Activated CD8-positive, alpha-beta memory T cell treated with anti-CD3 and anti-CD28 coated beads, Interleukin-2, amount 50 U/mL, for 1 hour (primary cell): ENCODE data around the gene ELF1.
A peak's percentile ranks its signal among the peaks of the same experiment; 100 is the strongest.

Experiments
- DNase-seq: peaks from one replicate; pipeline ENCODE4 v3.0.0-alpha.2; 2020; ENCODE audit errors: extremely low read depth

ELF1 gene

GRCh38 chr13:41019011-41019487, at the start of gene ELF1:
Gene ELF1, minus strand, starts transcription at chr13:41019316. Its CDS starts 37,262 bp downstream, at chr13:40982054.
- peak; percentile 46 for DNase-seq

GRCh38 chr13:41065078-41065477, 46.0 kb upstream of the ELF1 start:
- no peak for DNase-seq

- DNase-seq, result no peak
Observed at GRCh38 chr13:41064493-41064892, 45.4 kb upstream of the ELF1 start.

- DNase-seq, result no peak
Observed at GRCh38 chr13:41061914-41062837, 43.1 kb upstream of the ELF1 start.

GRCh38 chr13:41061075-41061913, 42.2 kb upstream of the ELF1 start, which contains the start of gene WBP4:
Gene WBP4, plus strand, starts transcription at chr13:41061509. Its CDS starts 165 bp downstream, at chr13:41061674.
- DNase-seq, result peak; percentile 75

GRCh38 chr13:41060724-41061074, 41.6 kb upstream of the ELF1 start:
- DNase-seq, result peak; percentile 71

GRCh38 chr13:41060082-41060723, 41.1 kb upstream of the ELF1 start:
- peak; percentile 17 for DNase-seq

GRCh38 chr13:41059456-41060081, 40.5 kb upstream of the ELF1 start:
- DNase-seq, result no peak

- DNase-seq, result no peak
Observed at GRCh38 chr13:41058295-41059070, 39.4 kb upstream of the ELF1 start.

GRCh38 chr13:41056826-41057711, 38.0 kb upstream of the ELF1 start:
- DNase-seq, result no peak

GRCh38 chr13:41056194-41056593, 37.1 kb upstream of the ELF1 start:
- no peak for DNase-seq

- no peak for DNase-seq
Observed at GRCh38 chr13:41054919-41055619, 36.0 kb upstream of the ELF1 start.

GRCh38 chr13:41054212-41054877, 35.2 kb upstream of the ELF1 start:
- DNase-seq, result peak; percentile 26

- no peak for DNase-seq
Observed at GRCh38 chr13:41053384-41053826, 34.3 kb upstream of the ELF1 start.

- DNase-seq, result no peak
Observed at GRCh38 chr13:41052441-41052840, 33.3 kb upstream of the ELF1 start.

GRCh38 chr13:41049480-41050440, 30.6 kb upstream of the ELF1 start:
- DNase-seq, result no peak

GRCh38 chr13:41048640-41049039, 29.5 kb upstream of the ELF1 start:
- DNase-seq, result no peak
